ENCODE results near the gene CLEC16A. TPM values are rescaled to one million over a fixed set of nuclear protein-coding genes. Genes with fewer than 3 reads are reported as not detected.

Gene CLEC16A
- total and polyA plus RNA-seq, 9 of the 15 experiments (the other 6 are each of a cell fraction or from before 2014, with no cell fraction given), result 1.00 to 22.3 (median 10.0) TPM

DNA sequence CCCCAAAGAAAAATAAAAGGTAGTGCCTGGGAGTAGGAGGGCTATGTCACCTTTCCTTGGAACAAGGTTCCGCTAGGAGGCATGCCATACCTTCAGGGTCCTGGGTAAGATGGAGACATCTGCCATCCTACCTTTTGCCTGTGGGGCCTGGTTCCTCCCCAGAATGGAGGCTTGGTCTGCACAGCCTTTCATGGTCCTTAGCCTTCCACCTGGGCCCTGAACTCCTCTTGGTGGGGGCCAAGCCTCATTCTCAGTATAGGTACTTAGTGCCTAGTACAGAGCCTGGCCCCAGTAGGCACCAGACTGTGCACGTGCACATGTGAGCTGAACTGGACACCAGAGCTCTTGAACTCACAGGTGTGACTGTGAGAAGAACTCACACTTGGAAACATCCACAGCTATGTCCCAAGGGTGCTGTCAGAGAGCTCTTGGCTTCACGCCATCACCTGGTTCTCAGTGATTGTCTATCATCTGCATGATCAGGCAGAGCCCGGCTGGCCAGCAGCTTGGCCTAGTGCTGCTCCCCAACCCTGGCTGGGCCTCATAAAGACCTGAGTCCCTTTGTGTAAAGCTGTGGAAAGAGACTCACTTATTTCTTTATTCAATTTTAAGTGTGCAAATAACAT, 168.5 kb downstream of the CLEC16A start:
- Histone ChIP-seq H3K9ac (ENCODE audit: insufficient read depth in 1 of 2, low read depth in 2 of 2, low read length in 2 of 2) (no peak overlapping the region), H3K79me2 (ENCODE audit: control insufficient read depth, insufficient read depth, low read length) (no peaks in the 10 kb centered on the region), H3K9me1 (ENCODE audit: control insufficient read depth, insufficient read depth, low read length) (no peaks in the 10 kb centered on the region), H3K27me3 (ENCODE audit: control insufficient read depth in 2 of 2, insufficient read depth in 2 of 2, low read length in 2 of 2) (no peaks in the 10 kb centered on the region), H3K9me3 (replicated peaks; ENCODE audit: control insufficient read depth, insufficient read depth, low read depth, low read length) (no peaks in the 10 kb centered on the region), H2AFZ (ENCODE audit: low read depth, low read length) (no peak overlapping the region), H3K36me3 (ENCODE audit: control insufficient read depth, insufficient read depth, low read length) (peaks cover 9% of the 10 kb centered on the region; the same call in 2 of the 3 replicates), H3K4me1 (replicated peaks in 1 of 2; ENCODE audit: control insufficient read depth in 2 of 2, insufficient read depth in 2 of 2, low read length in 2 of 2) (peaks cover 12 to 16% of the 10 kb centered on the region in 2 experiments; a peak in 4 of 5 replicates), H3K4me2 (ENCODE audit: insufficient read depth, low read length) (peak overlapping the region; percentile 56), H4K20me1 (replicated peaks; ENCODE audit: control insufficient read depth, insufficient read depth, low read length) (no peaks in the 10 kb centered on the region), H3K4me3 (no peak overlapping the region), H3K27ac (ENCODE audit: extremely low read depth, low read depth, low read length) (no peak overlapping the region; the same call in 2 of the 3 replicates)
- in situ Hi-C loops (cut with MboI), result no loop called here
- peak; percentile 93 for ATAC-seq
- ChIA-PET CTCF (ENCODE audit: low intra/inter-chr PET ratio) (no interaction called here), POLR2A (interaction anchor here (0.6 to 1.0 kb wide), 4 partner anchors 13 to 144 kb away, joined by 3 to 5 read pairs (median 3); no protein-coding TSS in a partner anchor)
- intact Hi-C loops (cut with micrococcal nuclease), result no loop called here
- no TSS peak for BruUV-seq (replicated peaks)
- FAIRE-seq, result peak; percentile 94
- WGBS (ENCODE audit: insufficient coverage, low coverage, missing lambda C conversion rate), result 38% methylated on average over 4 of the region's 4 CpGs
- peak; percentile 70 to 86 (median 76) for DNase-seq (ENCODE audit: extremely low read depth in 1 of 4, low spot score in 3 of 4)
- TF ChIP-seq NCOR1 (IDR thresholded peaks at IDR 0.05) (peak; percentile 30; the same call in 1 of the 2 replicates), CBX1 (IDR thresholded peaks at IDR 0.05; ENCODE audit: low read depth) (0 out of 2 replicates have a peak, but pooled peaks have one; percentile 35), HMG20B (CRISPR knock-in tag; IDR thresholded peaks at IDR 0.05) (no peak), ETV5 (CRISPR knock-in tag; IDR thresholded peaks at IDR 0.05; ENCODE audit: low read depth) (no peak), SOX6 (IDR thresholded peaks at IDR 0.05) (peak; percentile 47; the same call in 1 of the 2 replicates), BHLHE40 (IDR thresholded peaks at IDR 0.05; ENCODE audit: low read length) (peak; percentile 83), ZNF274 (IDR thresholded peaks at IDR 0.05; ENCODE audit: borderline replicate concordance, low read depth, low read length) (no peak), RCOR1 (IDR thresholded peaks at IDR 0.05; ENCODE audit: borderline replicate concordance in 1 of 2, low read depth in 2 of 2, low read length in 2 of 2) (peak in 1 of 2 experiments; percentile 56; a peak in 1 of 4 replicates), SMAD4 (CRISPR knock-in tag; conservative IDR thresholded peaks at IDR 0.05) (peak; percentile 63; the same call in 1 of the 2 replicates), EP300 (IDR thresholded peaks at IDR 0.05; ENCODE audit: low read length) (peak; percentile 63), POLR2AphosphoS5 (IDR thresholded peaks at IDR 0.05; ENCODE audit: control insufficient read depth, insufficient read depth, low read depth, low read length) (peak; percentile 39; the same call in 1 of the 2 replicates), PKNOX1 (IDR thresholded peaks at IDR 0.05) (peak; percentile 74), SPI1 (IDR thresholded peaks at IDR 0.05; ENCODE audit: borderline replicate concordance, low read depth, low read length) (no peak)
- TF ChIP-seq, protein P1, sequence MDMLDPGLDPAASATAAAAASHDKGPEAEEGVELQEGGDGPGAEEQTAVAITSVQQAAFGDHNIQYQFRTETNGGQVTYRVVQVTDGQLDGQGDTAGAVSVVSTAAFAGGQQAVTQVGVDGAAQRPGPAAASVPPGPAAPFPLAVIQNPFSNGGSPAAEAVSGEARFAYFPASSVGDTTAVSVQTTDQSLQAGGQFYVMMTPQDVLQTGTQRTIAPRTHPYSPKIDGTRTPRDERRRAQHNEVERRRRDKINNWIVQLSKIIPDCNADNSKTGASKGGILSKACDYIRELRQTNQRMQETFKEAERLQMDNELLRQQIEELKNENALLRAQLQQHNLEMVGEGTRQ (CRISPR knock-in tag; IDR thresholded peaks at IDR 0.05), result no peak
- TF ChIP-seq, protein P2, sequence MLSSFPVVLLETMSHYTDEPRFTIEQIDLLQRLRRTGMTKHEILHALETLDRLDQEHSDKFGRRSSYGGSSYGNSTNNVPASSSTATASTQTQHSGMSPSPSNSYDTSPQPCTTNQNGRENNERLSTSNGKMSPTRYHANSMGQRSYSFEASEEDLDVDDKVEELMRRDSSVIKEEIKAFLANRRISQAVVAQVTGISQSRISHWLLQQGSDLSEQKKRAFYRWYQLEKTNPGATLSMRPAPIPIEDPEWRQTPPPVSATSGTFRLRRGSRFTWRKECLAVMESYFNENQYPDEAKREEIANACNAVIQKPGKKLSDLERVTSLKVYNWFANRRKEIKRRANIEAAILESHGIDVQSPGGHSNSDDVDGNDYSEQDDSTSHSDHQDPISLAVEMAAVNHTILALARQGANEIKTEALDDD (IDR thresholded peaks at IDR 0.05), result no peak

All from K562 (cell line).